Activated CD4-positive, alpha-beta T cell treated with anti-CD3 and anti-CD28 coated beads for 4 hours (primary cell): Measurements from ENCODE around the gene CMSS1.
"Not testable (repeated sequence)": the region's sequence is repeated elsewhere in the genome, so short reads cannot be mapped to it uniquely, and the experiment has no call there.

Experiments used
- DNase-seq, 2 donors: peaks; one replicate each; pipeline ENCODE4 v3.0.0-alpha.2; 2020

Gene CMSS1

GRCh38 chr3:99823723-99824711 is 6.4 kb downstream of the CMSS1 start:
- DNase-seq = no peak

DNA sequence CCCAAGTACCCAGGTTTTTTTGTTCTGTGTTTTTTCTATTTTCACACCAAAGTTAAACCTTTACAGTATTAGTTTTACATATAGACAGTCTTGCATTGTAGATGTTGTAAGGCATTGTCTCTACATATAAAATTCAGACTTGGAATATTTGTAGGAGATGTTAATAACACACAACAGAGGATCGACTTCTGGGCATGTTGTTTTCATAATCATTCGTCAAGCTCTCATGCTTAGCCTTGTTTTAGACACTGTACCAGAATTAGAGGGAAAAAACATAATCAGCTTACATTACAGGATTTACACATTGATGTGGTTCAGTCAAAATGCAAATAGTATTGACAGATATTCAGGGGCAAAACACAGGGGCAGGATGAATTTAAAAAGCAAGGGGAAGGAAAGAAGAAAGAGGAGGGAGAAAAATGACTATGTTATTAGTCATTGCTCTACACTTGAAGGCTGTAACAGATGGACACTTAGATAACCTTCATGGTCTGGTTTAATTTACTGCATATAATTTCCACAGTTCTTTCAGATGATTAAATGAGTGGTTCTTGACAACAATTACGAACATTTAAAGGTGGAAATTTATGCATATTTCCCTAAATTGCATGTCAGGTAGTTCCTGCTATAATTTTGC is 7.5 kb downstream of the CMSS1 start:
- no peak for DNase-seq

GRCh38 chr3:99829844-99830243 is 12.2 kb downstream of the CMSS1 start:
- no peak for DNase-seq

- DNase-seq = no peak
Observed at GRCh38 chr3:99833617-99834205, 16.0 kb downstream of the CMSS1 start.

- DNase-seq = no peak
Observed at GRCh38 chr3:99834211-99834957, 16.7 kb downstream of the CMSS1 start.

DNA sequence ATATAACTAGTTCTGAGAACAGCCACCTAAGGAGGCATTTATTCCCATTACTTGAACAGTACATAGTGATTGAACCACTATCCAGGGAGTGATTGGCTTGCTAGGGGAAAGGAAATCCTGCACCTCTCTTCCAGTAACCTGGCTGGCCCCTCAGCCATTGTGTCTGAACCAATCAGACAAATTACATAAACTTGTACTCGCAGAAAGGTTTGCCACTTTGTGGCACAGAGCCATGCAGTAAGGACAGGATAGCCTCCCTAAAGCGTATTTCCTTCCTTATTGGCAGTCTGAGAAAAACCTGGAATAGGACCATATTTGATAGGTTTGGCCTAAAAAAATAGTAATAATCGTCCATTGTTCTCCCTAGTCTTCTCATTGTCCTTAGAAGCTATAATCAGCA is 19.0 kb downstream of the CMSS1 start:
- no peak for DNase-seq

DNA sequence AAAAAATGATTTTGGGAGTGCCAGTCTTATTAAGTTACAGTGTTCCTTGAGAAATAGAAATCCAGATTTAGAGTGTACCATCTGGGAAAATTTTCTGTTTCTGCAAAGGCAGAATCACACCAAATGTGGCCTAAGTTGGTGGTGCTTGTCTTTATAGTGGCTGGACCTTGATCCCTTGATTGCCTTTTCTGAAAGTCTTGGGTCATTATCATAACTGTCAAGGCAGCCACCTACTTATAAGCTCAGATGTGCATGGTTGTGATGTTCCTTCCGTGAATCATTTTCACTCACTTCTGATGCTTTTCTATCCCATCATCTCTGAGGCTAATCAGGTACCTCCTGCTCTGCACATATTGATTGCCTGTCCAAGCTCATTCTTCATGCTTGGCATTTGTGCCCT is 20.1 kb downstream of the CMSS1 start:
- no peak for DNase-seq

GRCh38 chr3:99838755-99839154 is 21.1 kb downstream of the CMSS1 start:
- no peak for DNase-seq

- DNase-seq = no peak
Observed at GRCh38 chr3:99839613-99840012, 22.0 kb downstream of the CMSS1 start.

DNA sequence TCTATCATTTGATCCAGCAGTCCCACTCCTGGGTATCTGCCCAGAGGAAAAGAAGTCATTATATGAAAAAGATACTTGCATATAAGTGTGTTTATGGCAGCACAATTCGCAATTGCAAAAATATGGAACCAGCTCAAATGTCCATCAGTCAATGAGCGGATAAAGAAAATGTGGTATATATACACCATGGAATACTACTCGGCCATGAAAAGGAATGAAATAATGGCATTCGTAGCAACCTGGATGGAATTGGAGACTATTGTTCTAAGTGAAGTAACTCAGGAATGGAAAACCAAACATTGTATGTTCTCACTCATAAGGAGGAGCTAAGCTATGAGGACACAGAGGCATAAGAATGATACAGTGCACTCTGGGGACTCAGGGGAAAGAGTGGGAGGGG is 24.3 kb downstream of the CMSS1 start:
- DNase-seq = not testable (repeated sequence)

DNA sequence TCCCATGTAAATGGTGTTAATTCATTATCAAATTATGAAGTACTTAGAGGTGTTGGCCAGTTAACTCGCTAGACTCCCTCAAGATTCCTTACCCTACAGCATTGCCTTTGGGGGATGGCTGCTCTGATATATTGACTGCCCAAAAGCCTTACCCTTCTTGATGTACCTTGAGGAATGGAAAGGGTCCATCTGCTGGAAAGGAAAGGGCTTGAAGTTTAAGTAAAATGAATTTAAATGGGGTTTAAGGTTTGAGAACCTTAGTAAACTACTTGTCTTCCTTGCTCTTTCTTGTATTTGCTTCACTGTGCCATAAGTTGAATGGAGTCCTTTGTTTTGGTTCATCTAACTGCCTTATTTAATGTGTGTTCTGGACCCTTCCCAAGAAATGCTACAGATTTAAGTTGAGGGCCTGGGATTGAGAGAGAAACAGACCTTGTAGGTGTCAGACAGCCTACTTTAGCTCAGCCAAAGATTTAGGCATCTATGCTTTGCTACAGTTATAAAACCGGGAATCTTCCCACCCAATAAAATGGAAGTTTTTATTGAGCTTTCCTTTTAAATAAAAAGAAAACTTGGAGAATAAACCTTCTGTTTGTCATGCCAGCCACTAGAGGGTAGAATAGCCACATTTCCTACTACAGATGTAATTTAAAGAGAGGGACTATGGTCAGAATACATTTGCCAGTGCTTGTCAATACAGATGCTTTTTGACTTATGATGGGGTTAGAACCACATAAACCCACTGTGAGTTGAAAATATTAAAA is 25.3 kb downstream of the CMSS1 start:
- no peak for DNase-seq

DNA sequence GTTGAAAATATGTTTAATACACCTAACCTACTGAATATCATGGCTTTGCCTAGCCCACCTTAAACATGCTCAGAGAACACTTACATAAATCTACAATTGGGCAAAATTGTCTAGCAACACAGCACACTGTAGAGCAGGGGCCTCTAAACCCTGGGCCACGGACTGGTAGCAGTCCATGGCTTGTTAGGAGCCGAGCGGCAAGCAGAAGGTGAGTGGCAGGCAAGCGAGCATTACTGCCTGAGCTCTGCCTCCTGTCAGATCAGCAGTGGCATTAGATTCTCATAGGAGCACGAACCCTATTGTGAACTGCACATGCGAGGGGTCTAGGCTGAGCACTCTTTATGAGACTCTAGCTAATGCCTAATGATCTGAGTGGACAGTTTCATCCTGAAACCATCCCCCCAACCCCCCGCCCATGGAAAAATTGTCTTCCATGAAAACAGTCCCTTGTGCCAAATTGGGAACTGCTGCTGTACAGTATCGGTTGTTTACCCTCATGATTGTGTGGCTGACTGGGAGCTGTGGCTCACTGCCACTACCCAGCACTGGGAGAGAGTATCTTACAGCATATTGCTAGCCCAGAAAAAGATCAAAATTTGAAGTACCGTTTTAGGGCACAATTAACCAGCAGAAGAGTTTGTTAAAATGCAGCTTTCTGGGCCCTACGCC is 26.1 kb downstream of the CMSS1 start:
- no peak for DNase-seq

GRCh38 chr3:99845331-99845730 is 27.7 kb downstream of the CMSS1 start:
- DNase-seq = no peak

- no peak for DNase-seq
Observed at GRCh38 chr3:99845999-99846398, 28.3 kb downstream of the CMSS1 start.

- DNase-seq = no peak
Observed at GRCh38 chr3:99846477-99847160, 29.0 kb downstream of the CMSS1 start.

DNA sequence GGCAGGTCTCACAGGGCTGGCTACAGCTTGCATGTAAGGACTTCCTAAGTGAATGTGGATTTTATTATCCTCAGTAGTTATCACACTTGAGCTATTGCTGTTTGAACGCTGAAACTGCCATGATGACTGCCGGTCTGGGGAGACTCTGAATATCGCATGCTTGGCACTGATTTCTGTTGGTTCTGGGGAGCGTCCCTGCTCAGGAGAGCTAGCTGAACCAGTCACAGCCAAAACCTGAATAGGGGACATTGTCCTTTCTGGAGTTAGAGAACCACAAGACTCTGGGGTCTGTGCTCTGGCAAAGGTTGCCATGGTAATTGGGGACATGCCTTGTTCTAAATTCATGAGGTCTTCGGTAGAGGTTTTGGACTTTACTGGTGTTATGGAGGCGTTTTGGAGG is 30.8 kb downstream of the CMSS1 start:
- no peak for DNase-seq

- DNase-seq = no peak
Observed at GRCh38 chr3:99850608-99851007, 32.9 kb downstream of the CMSS1 start.

DNA sequence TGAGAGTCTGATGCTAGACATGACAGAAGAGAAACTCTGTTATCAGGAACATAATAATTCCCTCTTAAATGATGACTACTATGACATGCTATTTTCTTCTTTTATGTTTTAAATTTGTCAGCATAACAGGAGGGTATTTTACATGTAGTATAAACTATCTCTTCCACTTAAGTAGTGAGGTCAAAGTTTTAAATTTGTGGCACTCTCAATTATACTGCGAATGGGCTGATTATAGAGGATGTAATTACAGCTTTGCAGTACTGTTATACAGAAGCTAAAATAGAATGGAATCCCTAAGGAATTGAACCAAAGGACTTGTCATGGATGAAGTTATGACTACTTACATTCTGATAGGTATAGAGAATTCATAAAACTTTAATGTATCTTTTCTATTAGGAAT is 34.3 kb downstream of the CMSS1 start:
- no peak for DNase-seq

GRCh38 chr3:99852851-99853250 is 35.2 kb downstream of the CMSS1 start:
- DNase-seq = no peak

DNA sequence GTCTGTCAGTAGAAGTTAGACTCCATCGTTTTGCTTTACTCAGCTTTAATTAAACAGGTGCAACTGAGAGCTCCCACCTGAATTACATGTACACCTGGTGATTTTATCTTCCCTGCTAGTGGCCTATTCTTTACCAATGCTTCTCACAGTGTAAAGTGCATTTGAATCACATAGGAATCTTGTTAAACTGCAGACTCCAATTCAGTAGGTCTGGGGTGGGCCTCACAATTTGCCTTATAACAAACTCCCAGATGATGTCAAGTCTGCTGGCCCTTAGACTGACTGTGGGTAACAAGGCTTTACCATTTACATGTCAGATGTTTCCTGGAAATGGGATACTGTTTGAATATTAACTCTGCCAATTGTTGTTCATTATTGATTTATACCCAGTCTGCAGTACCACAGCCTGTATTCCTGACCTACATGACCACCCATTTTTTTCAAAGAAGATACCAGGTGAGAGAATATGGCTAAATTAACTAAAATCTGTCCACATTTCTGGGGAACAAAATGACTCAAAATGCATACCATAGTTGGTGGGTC is 37.2 kb downstream of the CMSS1 start:
- no peak for DNase-seq

GRCh38 chr3:99855900-99856299 is 38.2 kb downstream of the CMSS1 start:
- DNase-seq = no peak
